Hepatic stellate cell (primary cell): Measurements from ENCODE around the gene NIPSNAP3A.
A peak's percentile ranks its signal among the peaks of the same experiment; 100 is the strongest.

ENCODE experiments used
- DNase-seq: peaks from one replicate; pipeline ENCODE4 v3.0.0; 2011; ENCODE audit warnings: low spot score

NIPSNAP3A gene

DNA sequence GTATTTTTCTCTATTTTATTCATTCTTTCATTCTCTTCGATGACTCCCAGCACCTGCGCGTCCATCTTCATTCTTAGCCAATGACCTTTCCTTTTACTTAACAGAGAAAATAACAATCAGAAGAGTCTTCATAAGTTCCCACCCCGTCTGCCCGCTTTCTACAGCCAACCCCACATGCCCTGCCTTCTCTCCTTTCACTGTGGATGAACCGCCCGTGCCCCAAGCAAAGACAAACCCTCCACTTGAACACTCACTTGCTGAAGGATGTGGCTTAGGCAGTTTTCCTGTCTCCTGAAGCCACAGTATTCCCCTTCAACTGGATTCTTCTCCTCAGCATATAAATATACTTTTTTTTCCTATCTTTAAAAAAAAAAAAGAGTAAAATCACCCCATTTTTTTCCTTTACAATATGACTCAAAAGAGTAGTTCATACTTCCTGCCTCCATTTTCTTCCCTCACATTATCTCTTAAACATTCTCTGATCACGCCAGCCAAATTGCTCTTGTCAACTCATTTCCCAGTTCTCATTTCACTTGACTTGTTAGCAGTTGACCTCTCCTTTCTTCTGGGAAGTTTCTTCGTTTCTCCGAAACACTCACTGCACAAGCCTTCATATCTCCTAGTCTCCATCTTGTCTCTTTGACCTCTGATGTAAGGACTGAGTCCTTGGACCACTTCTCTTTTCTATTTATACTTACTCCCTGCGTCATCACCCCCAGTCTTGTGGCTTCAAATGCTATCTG is 27.5 kb downstream of the NIPSNAP3A start:
- DNase-seq: no peak

DNA sequence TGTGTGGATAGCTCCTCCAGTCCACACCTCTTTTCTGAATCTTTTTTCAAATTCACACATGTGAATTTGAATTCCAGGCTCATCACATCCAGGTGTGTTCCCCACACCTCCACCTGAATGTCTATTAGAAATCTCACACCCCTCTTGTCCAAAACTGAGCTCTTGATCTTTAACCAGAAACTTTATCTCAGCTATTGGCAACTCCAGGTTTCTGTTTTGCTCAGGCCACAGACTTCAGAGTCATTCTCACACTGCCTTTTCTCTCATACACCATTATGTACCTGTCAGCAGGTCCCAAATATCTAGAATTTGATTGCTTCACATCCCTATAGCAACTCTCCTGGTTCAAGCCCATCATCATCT is 28.1 kb downstream of the NIPSNAP3A start:
- no peak for DNase-seq

DNA sequence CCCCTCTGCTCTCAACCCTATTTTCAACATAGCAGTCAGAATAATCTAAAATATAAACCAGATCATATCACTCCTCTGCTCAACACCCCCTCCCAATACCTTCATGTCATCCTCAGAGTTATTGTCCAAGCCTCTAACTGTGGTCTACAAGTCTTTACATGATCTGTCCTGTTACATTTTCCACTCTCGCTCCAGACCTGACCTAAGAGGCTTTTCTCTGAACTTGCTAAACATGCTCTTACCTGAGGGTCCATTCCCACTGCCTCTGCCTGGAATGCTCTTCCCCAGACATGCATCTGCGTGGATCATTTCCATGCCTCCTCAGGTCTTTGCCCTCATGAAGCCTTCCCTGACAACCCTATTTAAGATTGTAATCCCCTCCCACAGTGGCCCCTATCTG is 28.5 kb downstream of the NIPSNAP3A start:
- DNase-seq: no peak

DNA sequence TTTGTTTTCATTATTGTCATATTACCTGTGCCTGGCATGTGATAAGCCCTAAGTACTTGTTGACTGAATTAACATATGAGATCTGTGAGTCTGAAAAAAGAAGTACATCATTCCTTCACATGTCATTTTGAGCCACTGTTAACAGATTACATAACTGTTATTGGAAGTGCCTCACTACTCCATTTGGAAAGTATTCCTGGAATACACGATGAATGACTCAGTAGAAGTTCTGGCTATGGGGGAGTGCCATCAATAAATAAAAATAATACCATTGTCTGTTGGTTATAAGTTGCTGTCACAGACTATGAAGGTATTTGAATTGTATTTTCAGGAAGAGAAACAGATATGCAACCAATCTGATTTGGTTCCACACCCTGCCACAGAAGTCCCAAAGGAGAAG is 29.3 kb downstream of the NIPSNAP3A start:
- DNase-seq: no peak

DNA sequence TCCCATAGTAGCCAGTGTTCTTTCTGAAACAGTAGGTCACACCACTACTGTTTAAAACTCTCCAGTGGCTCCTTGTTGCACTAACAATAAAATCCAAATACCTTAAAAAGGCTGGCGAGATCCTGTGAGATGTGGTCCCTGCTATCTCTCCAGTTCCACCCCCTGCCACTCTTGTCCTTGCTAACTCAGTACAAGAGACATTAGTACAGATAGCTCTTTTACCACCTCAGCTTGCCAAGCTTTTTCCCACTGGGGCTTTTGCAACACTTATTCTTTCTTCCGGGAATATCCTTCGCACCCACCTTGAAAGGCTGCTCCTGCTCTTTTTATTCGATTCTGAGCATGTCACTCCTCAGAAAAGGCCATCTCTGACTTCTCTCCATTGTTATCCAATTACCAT is 31.3 kb downstream of the NIPSNAP3A start:
- DNase-seq: no peak

DNA sequence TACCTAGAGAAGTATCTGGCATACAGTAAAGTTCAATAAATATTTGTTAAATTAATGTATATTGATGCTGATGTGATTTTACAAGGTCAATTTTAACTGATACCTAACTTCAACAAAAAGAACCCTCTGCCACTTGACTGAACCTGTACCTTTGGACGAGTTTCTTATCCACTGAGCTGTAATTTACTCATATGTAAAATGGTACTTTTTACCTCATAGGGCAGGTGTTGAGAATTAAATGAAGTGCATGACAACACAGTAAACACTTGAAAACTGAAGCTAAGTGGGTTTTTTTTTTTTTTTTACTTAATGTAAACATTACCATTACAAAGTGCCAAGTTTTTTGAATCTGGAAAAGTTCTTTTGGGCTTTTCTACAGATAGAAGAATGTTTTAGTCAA is 31.9 kb downstream of the NIPSNAP3A start:
- no peak for DNase-seq

DNA sequence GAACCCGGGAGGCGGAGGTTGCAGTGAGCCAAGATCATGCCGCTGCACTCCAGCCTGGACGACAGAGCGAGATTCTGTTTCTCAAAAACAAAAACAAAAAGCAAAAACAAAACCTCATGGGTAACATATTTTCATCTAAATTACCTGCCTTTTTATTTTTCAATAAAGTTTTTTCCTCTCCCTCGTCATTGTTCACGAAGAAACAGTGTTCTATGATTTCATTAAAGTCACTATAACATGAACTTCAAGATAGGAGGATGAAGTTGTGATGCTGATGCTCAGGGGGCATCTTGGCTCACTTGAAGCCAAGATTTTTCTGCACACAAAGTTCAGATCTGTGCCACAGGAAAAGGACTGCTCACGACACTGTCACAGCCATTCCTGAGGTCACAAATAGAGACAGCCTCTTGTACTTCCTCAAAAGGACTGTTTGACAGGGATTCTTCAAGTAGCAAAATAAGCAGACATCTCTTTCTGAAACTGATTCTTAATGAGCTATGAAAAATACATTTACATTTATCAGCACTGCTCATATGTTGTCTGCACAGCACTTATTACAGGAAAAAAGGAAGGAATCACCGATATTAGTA is 32.6 kb downstream of the NIPSNAP3A start:
- DNase-seq: no peak

DNA sequence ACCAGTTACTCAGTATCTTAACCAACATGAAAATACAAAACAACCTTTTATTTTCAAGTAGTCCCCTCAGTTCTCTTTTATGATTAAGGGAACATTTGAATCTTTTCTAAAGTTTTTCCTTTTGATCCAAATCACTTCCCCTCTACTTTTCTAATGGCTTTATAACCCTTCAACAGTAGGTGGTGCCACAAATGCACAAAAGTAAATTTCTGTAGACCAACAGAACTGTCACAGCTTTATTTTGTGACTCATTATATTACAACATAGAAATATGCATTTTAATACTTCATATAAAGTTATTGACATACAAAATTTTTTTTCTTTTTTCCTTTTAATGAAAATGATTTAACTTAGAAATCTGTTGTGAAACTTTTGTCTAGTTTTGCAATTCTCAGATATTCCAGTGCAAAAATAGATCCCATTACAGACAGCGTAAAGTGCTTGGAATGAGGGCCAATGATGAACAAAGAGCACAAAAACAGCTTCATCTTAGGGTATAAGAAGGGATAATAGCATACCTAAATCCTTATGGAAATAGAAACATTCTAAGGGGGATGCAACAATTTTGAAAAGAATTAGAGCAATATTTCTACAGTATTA is 33.4 kb downstream of the NIPSNAP3A start:
- peak; percentile 24 for DNase-seq

DNA sequence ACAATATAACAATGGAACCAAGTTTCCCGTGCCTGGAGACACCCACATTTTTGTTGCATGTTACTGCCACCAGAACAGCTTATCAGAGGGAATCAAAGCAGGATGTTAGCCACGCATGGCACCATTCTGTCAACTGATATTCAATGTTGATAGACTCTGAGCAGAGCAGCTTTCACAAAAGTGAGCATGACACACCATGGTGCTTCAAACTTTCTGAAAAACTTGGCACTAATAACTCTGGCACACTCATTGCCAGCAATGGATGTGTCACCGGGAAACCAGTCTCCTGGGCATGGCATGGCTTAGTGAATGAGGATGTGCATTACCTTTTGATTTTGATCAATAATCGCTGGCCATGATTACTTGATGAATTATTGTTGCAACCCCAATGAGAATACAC is 36.1 kb downstream of the NIPSNAP3A start:
- DNase-seq: no peak

DNA sequence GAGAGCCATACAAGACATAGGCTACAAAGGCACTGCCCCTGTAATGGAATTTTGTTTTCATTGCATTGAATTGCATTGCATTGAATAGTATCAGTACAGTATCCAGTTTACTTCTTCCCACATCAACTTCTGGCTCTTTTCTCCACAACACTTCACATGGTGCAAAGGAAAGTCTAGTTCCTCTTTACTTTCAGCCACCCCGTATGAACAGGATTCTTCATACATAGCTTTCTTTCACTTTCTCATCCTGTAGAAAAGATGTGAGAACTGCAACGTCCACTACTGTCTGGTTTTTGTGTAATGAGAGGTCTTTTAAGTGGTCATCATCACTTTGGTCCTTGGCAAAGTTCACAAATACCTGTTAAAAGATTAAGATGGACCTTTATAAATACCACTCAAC is 36.6 kb downstream of the NIPSNAP3A start:
- DNase-seq: no peak

DNA sequence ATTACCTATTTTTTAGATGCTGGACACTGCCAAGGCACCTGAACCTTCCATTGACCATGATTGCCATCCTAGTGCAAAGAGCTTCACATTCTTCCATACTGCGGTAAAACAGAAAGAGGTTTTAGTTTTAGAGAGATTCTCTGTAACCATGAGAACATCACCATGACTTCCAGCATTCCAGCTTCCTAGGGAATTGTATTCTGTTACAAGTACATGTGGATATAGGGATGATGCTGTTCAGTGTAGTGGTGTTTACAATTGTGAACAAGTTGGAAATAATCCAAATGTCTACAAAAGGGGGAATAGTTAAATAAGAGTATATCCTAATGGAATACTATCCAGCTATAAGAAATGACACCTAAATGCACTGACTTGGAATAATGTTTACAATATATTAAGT is 38.8 kb downstream of the NIPSNAP3A start:
- no peak for DNase-seq

DNA sequence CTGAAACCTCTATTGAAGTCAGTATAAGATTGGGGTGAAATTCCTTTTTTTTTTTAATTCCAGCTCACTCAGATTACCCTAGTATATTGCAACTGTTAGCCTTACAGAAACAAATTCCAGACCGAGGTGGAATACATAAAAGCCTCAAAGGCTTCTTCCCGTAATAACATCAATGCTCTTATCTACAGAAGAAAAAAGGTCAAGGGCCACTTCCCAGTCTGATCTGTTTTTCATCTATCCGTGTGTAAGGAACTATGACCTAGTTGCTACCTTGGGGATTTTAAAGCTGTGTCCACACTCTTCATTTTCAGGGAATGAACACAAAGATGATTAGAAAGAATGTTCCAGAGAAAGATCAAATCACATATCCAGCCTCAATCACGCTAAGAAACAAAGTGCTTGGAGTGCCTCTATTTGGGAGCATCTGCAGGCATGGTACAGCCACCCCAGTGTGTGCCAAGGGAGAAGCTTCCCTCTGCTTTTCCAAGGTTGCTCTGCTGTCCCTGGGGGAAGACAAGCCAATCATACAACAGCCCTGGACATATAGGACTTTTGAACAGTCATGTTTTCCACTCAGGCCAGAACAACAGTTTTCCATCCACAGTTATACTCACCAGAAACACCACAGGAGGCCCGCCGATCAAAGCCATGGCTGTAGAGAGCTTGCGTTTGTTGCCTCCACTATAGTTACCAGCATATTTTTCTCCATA is 40.0 kb downstream of the NIPSNAP3A start:
- no peak for DNase-seq

DNA sequence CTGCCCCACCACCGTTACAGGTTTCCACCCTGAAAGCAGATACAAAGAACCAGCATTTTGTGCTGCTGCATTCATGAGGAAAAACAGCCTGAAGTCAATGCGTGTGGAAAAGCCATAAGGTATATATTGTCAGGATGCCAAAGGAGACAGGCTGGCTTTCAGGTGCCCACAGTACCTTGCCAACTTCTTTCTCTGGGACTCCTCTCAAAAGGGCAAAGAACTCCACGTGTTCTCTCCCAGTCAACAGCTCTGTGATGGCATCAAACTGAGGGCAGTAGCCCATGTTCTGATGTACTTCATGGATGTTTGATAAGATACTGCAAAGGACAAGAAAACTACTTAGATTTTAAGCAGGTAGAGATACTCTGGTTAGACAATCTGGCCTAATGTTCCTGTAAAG is 40.8 kb downstream of the NIPSNAP3A start:
- DNase-seq: no peak

DNA sequence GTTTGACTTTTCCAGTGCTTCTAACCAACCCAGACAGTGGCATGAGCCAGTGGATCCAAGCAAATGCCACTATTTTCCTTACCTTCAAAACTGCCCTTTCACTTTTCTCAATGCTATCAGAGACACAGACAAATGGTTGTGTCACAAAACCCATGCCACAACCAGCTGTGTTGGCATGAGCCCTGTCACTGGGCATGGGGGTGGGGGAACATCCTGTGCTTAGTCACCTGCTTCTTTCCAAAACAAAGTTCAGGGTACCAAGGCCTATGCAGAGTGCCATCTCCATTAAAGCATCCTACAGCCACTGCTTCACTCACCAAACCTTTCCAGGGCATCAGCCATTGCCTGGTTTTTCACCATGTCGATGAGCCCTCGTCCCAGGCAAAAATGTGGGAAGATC is 46.6 kb downstream of the NIPSNAP3A start:
- DNase-seq: no peak

DNA sequence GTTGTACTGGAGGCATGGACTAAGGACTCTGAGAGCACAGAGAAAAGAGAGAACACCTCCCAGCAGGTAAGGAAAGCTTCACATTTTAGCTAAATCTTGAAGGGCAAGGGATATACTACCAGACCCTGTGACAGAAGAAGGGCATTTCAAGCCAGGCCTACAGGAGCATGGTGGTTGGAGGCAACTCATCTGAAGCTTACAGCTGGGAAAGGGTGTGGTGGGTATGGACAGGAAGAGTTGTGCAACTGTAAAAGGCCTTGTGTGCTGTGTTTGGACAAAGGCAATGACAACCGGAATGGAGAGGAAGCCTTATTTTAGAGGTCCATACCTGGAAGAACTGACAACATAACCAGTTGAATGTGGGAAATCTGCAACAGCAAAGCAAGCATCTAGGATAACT is 47.6 kb downstream of the NIPSNAP3A start:
- DNase-seq: no peak

DNA sequence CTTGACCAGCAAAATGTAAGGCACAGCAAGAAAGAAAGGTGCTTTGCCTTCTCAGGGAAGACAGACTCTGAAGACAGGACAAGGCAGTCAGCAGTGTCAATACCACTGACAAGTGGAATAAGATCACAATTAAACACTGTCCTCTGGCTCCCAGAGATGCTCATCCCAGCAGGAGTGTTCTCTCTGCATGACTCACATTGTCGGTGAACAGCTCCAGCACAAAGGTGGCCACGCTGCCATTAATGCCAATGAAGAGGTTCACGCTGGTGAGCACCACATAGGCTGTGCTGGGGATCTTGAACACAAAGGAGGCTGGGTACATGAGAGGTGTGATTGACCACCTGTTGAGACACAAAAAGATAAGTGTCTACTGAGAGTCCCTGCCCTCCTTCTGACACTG is 48.4 kb downstream of the NIPSNAP3A start:
- no peak for DNase-seq

DNA sequence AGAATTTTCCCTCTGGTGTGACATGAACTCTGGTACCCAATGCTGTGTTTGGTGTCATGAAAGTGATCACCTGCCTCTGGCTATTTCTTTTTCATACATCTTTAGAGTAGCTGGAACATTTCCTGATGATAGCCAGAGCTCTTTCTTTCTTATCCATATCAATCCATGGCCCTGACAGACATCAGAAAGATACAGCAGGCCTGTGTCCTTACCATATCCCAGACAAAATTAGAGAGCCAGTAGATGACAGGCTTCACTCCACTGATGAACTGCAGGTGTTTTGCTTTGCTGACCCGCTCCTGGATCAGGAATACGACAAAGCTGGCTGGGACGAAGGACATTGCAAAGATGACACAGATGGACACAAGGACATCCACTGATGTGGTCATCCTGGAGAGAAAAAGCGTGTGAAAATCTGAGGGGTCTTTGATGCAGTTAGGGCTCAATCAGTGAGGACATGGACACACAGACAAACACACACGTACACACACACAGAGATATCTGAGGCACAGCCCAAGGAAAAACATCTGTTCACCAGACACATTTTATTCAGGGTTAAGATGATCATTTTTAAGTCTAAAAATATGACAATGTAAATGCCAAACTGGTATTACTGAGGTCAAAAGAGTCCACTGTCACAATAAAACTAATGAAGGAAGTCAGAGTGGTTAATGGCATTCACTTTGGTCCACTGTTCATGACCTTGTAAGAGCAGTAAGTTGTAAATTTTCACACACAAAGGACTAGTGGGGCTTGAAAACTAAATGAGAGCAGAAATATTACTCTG is 50.9 kb downstream of the NIPSNAP3A start:
- DNase-seq: no peak

DNA sequence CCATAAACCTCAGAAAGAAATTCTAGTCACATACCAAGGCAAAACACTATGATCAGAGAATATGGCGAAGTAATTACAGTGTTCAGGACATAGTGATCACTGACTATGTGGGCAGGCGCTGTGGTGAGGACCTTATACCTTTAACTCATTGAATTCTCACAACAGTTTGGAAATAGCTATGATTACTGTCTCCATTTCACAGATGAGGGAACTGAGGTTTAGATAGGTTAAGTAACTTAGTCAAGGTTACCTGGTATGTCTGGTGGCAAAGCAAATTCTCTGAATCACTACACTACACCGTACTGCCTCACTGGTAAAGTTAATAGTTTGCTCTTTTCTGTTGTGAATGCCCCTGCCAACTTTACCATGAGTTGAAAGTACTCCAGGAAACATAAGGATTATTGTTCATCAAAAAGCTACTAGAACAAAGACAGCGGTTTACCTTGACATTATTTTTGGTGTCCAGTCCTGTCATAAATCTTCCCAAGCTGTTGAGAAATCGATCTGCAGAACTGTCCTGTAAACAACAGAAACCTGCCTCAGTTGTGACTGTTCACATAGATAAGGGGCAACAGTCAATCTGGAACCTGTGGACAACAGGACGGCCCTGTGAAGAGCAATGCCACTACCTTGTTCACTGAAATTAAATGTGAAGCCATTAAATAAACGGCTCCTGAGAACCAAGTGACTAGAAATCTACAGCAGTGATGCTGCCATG is 52.7 kb downstream of the NIPSNAP3A start:
- DNase-seq: no peak

DNA sequence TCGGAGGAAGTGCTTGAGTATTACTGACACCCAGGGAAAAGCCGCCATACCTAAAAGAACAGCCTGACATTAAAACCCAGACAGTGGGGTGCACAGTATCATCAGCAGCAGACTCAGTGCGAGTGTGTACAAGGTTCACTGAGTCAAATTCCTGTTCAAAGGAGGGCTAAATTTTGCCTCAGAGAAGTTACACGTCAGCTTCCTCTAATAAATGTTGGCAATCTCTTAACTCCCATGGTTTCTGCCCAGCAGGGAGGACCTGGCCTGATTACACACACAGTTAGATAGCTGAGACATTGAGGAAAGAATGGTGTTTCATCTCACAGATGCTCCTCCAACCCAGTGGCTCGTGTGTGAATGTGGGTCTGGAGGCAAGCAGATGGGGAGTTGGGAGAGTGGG is 54.6 kb downstream of the NIPSNAP3A start:
- no peak for DNase-seq

DNA sequence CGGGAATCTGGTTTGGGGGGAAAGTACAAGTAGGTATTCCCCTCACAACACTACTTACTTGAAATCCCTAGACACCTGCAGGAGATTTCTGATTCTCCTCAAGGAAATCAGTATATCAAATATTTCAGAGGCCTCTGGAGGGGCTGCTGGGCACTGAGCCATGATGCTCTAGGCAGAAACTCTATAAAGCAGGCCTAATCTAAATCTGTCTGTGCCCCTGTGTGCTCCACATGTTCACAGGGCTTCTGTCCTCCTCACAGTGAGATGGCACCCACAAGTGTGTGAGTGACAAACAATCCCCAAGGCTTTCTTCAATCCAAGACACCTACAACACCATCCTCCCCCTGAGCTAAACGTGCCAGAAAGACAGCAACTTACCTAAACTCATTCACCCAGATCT is 55.4 kb downstream of the NIPSNAP3A start:
- no peak for DNase-seq

DNA sequence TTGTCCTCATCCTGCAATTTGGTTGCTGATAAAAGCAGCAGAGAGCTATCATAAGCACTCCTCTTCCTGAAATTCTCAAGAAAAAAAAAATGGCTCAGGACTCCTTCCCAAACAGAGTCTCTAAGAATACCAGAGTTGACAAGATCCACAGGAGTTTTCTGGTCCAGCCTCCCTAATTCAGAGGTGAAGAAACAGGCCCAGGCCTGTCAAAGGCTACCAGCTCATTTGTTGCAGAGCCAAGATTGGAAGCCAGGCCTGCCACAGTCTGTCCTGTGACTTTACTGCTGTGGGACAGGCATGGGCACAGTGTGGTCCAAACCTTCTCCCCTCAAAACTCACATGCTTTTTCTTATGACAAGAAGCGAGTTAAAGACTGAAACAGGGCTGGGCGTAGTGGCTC is 58.0 kb downstream of the NIPSNAP3A start:
- DNase-seq: no peak
